Psoas muscle (tissue), 8 donors: ENCODE data around the gene ULK4. TPM values are rescaled to one million over a fixed set of nuclear protein-coding genes. Genes with fewer than 3 reads are reported as not detected.

Experiments used
- ATAC-seq, 4 donors: fragments of 200-7000 bp; cut with Tn5 transposase; one replicate each; pipeline ENCODE4 v1.9.1; 2020; ENCODE audit warnings: moderate library complexity in 3 of 4, mild to moderate bottlenecking in 2 of 4
- DNase-seq, 2 donors: peaks; one replicate each; pipeline ENCODE4 v3.0.0-alpha.2; 2020
- H3K27ac ChIP-seq: fragments of 200-600 bp; one replicate; pipeline ENCODE4 v1.8.0; 2022
- H3K27me3 ChIP-seq, 3 donors: fragments of 200-600 bp in 1 of 3; one replicate each; pipeline versions ENCODE4 v1.6.1 to v1.8.0; 2013 to 2022; ENCODE audit warnings: low read length in 2 of 3, mild to moderate bottlenecking in 2 of 3, moderate library complexity in 1 of 3; ENCODE audit not compliant: insufficient read depth in 3 of 3
- H3K36me3 ChIP-seq, 2 donors: fragments of 200-600 bp in 1 of 2; one replicate each; pipeline versions ENCODE4 v1.6.1 to v1.8.0; 2013 to 2022; ENCODE audit warnings: low read depth in 1 of 2, mild to moderate bottlenecking in 1 of 2, moderate library complexity in 1 of 2; ENCODE audit not compliant: insufficient read depth in 1 of 2
- H3K4me1 ChIP-seq: fragments of 200-600 bp; one replicate; pipeline ENCODE4 v1.8.0; 2022
- H3K4me3 ChIP-seq: fragments of 200-600 bp; one replicate; pipeline ENCODE4 v1.8.0; 2022; ENCODE audit warnings: mild to moderate bottlenecking
- H3K9me3 ChIP-seq: fragments of 200-600 bp; one replicate; pipeline ENCODE4 v1.8.0; 2022
- CTCF ChIP-seq: fragments of 200-600 bp; IDR thresholded peaks from one replicate; pipeline ENCODE4 v1.8.0; 2022; ENCODE audit warnings: antibody characterized with exemption
- WGBS, 3 donors: extraction: QIAGEN DNeasy Blood & Tissue Kit; methylation state at CpG; one replicate each; pipeline versions ENCODE4 v1.1.6 to v1.1.7; 2013; 5-methylcytosine and 5-hydroxymethylcytosine counted together
- intact Hi-C, 2 donors: fragments of 100-400 bp; cut with DNase I; formaldehyde crosslinking; loops; one replicate each; pipeline versions ENCODE4 v1.11.0 to v1.14.2; 2022
- polyA plus RNA-seq, 3 donors: library from polyadenylated mRNA; stranded (reverse); fragments of 200-250 nt; gene quantifications; one replicate each; pipeline ENCODE4 v1.2.3, GENCODE V29; 2013
- total RNA-seq, 4 donors: library from RNA; stranded (reverse); fragmentation: NEBNext Ultra II Directional in 2 of 4; extraction: Animal tissue kit (Norgen Biotek cat#: 25700) in 2 of 4; gene quantifications; one replicate each; pipeline versions ENCODE4 v1.2.1 to v1.2.4, GENCODE V29; 2021 to 2023
- donor health status: healthy with polysubstance abuse.
- donor health status: DM: no; HTN: no; CAD: no; lungs with moderate emphysema.
- donor health status: Bipolar disorder and iron deficiency.
- donor health status: healthy.
- donor health status: DM: yes; HTN: yes; CAD: no.
- donor health status: DM: no; HTN: no; CAD: no.
- donor health status: DM: no; HTN: no; CAD: no.
- donor health status: DM: yes; HTN: yes; CAD: no.

The ULK4 gene
- total and polyA plus RNA-seq, 7 donors, result 0.61 to 3.2 (median 1.0) TPM

GRCh38 chr3:41267975-41268640 lies 693.8 kb downstream of the ULK4 start:
- peak in 1 of 4 donors; percentile 36 for ATAC-seq
- TF ChIP-seq CTCF, result no peak
- no peaks in the 10 kb centered on the region for H3K4me1 ChIP-seq
- DNase-seq, result no peak
- intact Hi-C loops, result no loop called here
- no peaks in the 10 kb centered on the region for H3K27me3 ChIP-seq
- no peak overlapping the region for H3K27ac ChIP-seq
- H3K9me3 ChIP-seq, result no peaks in the 10 kb centered on the region
- WGBS, 3 donors, result 80 to 84% (median 82%) methylated on average over 8 of the region's 8 CpGs
- H3K36me3 ChIP-seq, result no peaks in the 10 kb centered on the region
- no peak overlapping the region for H3K4me3 ChIP-seq

- no peaks in the 10 kb centered on the region for H3K4me1 ChIP-seq
- no peaks in the 10 kb centered on the region for H3K36me3 ChIP-seq
- TF ChIP-seq CTCF, result no peak
- H3K27me3 ChIP-seq, result no peaks in the 10 kb centered on the region
- DNase-seq, result no peak
- 50 to 65% (median 51%) methylated on average over 3 of the region's 3 CpGs for WGBS, 3 donors
- H3K27ac ChIP-seq, result no peak overlapping the region
- no peak for ATAC-seq
- intact Hi-C loops, result no loop called here
- no peak overlapping the region for H3K4me3 ChIP-seq
- no peaks in the 10 kb centered on the region for H3K9me3 ChIP-seq
Measured at GRCh38 chr3:41265823-41266273, 696.1 kb downstream of the ULK4 start.

- H3K27ac ChIP-seq, result no peak overlapping the region
- no peak overlapping the region for H3K4me3 ChIP-seq
- intact Hi-C loops, result no loop called here
- no peaks in the 10 kb centered on the region for H3K4me1 ChIP-seq
- DNase-seq (no peak), ATAC-seq (no peak)
- no peak for TF ChIP-seq CTCF
- H3K36me3 ChIP-seq, result no peaks in the 10 kb centered on the region
- 71 to 87% (median 72%) methylated on average over 11 of the region's 11 CpGs for WGBS, 3 donors
- H3K27me3 ChIP-seq, result no peaks in the 10 kb centered on the region
- H3K9me3 ChIP-seq, result no peaks in the 10 kb centered on the region
Measured at GRCh38 chr3:41265011-41265545, 696.8 kb downstream of the ULK4 start.

GRCh38 chr3:41260063-41260450 lies 701.8 kb downstream of the ULK4 start:
- WGBS, 3 donors, result 90 to 92% (median 91%) methylated on average over 3 of the region's 3 CpGs
- H3K4me1 ChIP-seq, result no peaks in the 10 kb centered on the region
- no peaks in the 10 kb centered on the region for H3K36me3 ChIP-seq
- no peak overlapping the region for H3K27ac ChIP-seq
- no peak for TF ChIP-seq CTCF
- H3K4me3 ChIP-seq, result no peak overlapping the region
- no peaks in the 10 kb centered on the region for H3K9me3 ChIP-seq
- intact Hi-C loops, result no loop called here
- ATAC-seq (no peak), DNase-seq (no peak)
- no peaks in the 10 kb centered on the region for H3K27me3 ChIP-seq
